ENCODE results near the gene MEF2C. TPM values are rescaled to one million over a fixed set of nuclear protein-coding genes. Genes with fewer than 3 reads are reported as not detected.

MEF2C gene
- total RNA-seq, 1 experiment from 2014 or later = 9.9 TPM

DNA sequence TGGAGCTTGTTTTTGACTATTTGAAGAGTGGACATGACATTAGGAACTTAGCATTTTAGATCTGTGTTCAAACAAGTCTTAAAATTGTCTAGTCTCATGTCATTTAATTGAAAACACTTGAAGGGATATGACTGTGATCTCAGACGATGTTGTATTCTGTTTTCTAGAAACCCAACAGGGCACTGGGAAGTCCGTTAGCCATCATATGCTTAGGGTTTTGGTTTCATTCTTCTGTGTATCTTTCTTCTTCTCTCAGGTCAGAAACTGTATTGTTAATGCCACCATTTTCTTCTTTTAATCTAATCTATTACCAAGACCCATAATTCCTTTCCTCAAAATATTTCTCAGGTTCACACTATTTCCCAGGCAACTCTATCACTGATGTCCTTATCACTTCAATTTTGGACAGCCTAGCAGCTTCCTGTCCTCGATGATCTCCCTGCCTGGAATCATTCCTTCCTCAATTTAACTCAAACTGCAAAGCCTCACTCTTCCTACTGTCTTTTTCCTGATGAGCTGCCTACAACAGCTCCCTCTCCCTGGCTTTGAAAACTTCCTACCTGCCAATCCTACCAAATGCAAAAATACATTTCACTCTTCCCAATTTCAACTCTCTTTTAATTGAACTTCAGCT is 77.7 kb downstream of the MEF2C start:
- ChIA-PET CTCF (no interaction called here), POLR2A (no interaction called here)
- ATAC-seq (no peak), DNase-seq (ENCODE audit: low read depth, low spot score) (no peak)
- intact Hi-C loops (cut with micrococcal nuclease; ENCODE audit: unreplicated experiment) (no loop called here), in situ Hi-C loops (cut with HindIII; ENCODE audit: low pct_unique_long_range_greater_than_20kb, low sequenced_read_pairs) (no loop called here)
- Histone ChIP-seq H3K4me3 (ENCODE audit: low read depth in 2 of 2, low read length in 2 of 2) (no peak overlapping the region), H3K27me3 (ENCODE audit: control insufficient read depth, insufficient read depth, low read length) (no peaks in the 10 kb centered on the region), H3K36me3 (ENCODE audit: control insufficient read depth, insufficient read depth, low read length) (no peaks in the 10 kb centered on the region), H3K4me1 (ENCODE audit: control insufficient read depth, insufficient read depth, low read length) (no peaks in the 10 kb centered on the region), H3K9me3 (ENCODE audit: control insufficient read depth, insufficient read depth, low read depth, low read length) (no peaks in the 10 kb centered on the region), H3K27ac (ENCODE audit: low read length) (no peak overlapping the region)
- TF ChIP-seq TCF7L2 (IDR thresholded peaks at IDR 0.05; ENCODE audit: low read depth, low read length) (no peak), POLR2AphosphoS5 (IDR thresholded peaks at IDR 0.05; ENCODE audit: low read depth, low read length) (no peak), SIN3A (IDR thresholded peaks at IDR 0.05; ENCODE audit: borderline replicate concordance, insufficient read depth, low read depth, low read length) (no peak), REST (IDR thresholded peaks at IDR 0.05; ENCODE audit: insufficient read depth in 1 of 2, low read depth in 2 of 2, low read length in 1 of 2) (no peak)
- TF ChIP-seq, protein P1, sequence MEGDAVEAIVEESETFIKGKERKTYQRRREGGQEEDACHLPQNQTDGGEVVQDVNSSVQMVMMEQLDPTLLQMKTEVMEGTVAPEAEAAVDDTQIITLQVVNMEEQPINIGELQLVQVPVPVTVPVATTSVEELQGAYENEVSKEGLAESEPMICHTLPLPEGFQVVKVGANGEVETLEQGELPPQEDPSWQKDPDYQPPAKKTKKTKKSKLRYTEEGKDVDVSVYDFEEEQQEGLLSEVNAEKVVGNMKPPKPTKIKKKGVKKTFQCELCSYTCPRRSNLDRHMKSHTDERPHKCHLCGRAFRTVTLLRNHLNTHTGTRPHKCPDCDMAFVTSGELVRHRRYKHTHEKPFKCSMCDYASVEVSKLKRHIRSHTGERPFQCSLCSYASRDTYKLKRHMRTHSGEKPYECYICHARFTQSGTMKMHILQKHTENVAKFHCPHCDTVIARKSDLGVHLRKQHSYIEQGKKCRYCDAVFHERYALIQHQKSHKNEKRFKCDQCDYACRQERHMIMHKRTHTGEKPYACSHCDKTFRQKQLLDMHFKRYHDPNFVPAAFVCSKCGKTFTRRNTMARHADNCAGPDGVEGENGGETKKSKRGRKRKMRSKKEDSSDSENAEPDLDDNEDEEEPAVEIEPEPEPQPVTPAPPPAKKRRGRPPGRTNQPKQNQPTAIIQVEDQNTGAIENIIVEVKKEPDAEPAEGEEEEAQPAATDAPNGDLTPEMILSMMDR (IDR thresholded peaks at IDR 0.05) = no peak
- BruUV-seq (replicated peaks) = no TSS peak

GRCh38 chr5:88804444-88804843 is 78.5 kb downstream of the MEF2C start:
- no peak overlapping the region for H3K27ac ChIP-seq (ENCODE audit: low read length)
- BruUV-seq (replicated peaks) = no TSS peak
- H3K36me3 ChIP-seq (ENCODE audit: control insufficient read depth, insufficient read depth, low read length) = no peaks in the 10 kb centered on the region
- no peak overlapping the region for H3K4me3 ChIP-seq (ENCODE audit: low read depth in 2 of 2, low read length in 2 of 2)
- in situ Hi-C loops (cut with HindIII; ENCODE audit: low pct_unique_long_range_greater_than_20kb, low sequenced_read_pairs) (no loop called here), intact Hi-C loops (cut with micrococcal nuclease; ENCODE audit: unreplicated experiment) (no loop called here)
- TF ChIP-seq TCF7L2 (IDR thresholded peaks at IDR 0.05; ENCODE audit: low read depth, low read length) (no peak), REST (IDR thresholded peaks at IDR 0.05; ENCODE audit: insufficient read depth in 1 of 2, low read depth in 2 of 2, low read length in 1 of 2) (no peak), SIN3A (IDR thresholded peaks at IDR 0.05; ENCODE audit: borderline replicate concordance, insufficient read depth, low read depth, low read length) (no peak), POLR2AphosphoS5 (IDR thresholded peaks at IDR 0.05; ENCODE audit: low read depth, low read length) (no peak)
- TF ChIP-seq, protein P1 (IDR thresholded peaks at IDR 0.05) = no peak
- H3K9me3 ChIP-seq (ENCODE audit: control insufficient read depth, insufficient read depth, low read depth, low read length) = no peaks in the 10 kb centered on the region
- H3K27me3 ChIP-seq (ENCODE audit: control insufficient read depth, insufficient read depth, low read length) = no peaks in the 10 kb centered on the region
- ChIA-PET CTCF (interaction anchor here (0.6 kb wide), 1 partner anchor 16 kb away, joined by 5 read pairs; no protein-coding TSS in a partner anchor), POLR2A (no interaction called here)
- DNase-seq (ENCODE audit: low read depth, low spot score) (no peak), ATAC-seq (no peak)
- H3K4me1 ChIP-seq (ENCODE audit: control insufficient read depth, insufficient read depth, low read length) = no peaks in the 10 kb centered on the region
